NCI-H748 treated with DMSO at 0.1 percent for 48 hours (cell line): ENCODE results near the gene NBAS.

ENCODE experiments used
- DNase-seq: peaks from one replicate; lab custom pipeline; 2025; lab: John Stamatoyannopoulos, UW

NBAS gene

DNA sequence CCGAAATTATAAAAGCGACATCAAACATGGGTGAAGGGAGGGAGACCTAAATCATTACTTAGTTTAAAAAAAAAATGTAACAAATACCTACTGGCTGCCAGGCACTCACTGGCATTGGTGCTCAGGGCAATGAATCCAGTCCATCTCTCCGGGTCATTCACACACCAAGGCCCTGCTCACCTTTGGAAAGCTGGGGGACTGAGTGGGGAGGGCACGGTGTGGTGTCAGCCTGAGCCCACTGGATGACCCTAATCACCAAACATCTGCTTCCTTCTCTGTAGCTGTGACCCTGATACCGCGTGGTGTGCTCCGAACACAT is 30.2 kb upstream of the NBAS start:
- no peak for DNase-seq

GRCh38 chr2:15588329-15588919 is 27.3 kb upstream of the NBAS start:
- peak; percentile 15 for DNase-seq

- DNase-seq, result no peak
Measured at GRCh38 chr2:15584767-15585469, 23.8 kb upstream of the NBAS start.

DNA sequence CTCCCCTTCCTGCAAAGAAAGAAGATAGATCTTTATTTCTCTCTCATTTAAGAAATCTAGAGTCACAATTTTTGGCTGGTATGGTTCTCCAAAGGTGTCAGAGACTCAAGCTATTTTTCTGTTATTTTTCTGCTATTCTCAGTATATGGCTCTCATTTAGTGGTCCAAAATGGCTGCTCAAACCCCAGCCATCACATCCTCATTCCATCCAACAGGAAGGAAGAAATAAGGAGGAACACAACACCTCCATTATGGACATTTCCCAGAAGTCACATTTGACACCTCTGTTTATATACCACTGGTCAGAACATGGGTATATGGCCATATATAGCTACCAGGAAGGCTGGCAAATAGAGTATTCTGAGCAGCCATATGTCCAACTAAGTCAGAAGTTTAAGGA is 23.2 kb upstream of the NBAS start:
- no peak for DNase-seq

GRCh38 chr2:15583826-15584225 is 22.7 kb upstream of the NBAS start:
- DNase-seq, result no peak

GRCh38 chr2:15582710-15583357 is 21.7 kb upstream of the NBAS start:
- no peak for DNase-seq

DNA sequence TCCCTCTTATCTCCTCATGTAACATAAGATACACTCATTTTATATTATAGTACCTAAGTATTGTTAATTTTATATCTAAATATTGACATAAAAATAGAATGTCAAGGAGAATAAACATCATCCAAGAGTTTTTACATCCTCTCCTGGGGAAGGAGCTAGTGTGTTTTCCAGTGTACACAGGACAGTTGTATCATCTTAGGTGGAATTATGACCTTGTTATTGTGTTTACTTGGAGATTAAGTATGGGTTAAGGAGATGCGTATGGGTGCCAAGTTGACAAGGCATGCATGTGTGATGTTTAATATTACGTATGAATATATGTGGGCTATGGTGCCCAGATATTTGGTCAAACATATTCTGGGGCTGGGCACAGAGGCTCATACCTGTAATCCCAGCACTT is 19.3 kb upstream of the NBAS start:
- no peak for DNase-seq

GRCh38 chr2:15579641-15580040 is 18.5 kb upstream of the NBAS start:
- DNase-seq, result no peak

- DNase-seq, result peak; percentile 76
Measured at GRCh38 chr2:15577071-15577735, 16.1 kb upstream of the NBAS start.

DNA sequence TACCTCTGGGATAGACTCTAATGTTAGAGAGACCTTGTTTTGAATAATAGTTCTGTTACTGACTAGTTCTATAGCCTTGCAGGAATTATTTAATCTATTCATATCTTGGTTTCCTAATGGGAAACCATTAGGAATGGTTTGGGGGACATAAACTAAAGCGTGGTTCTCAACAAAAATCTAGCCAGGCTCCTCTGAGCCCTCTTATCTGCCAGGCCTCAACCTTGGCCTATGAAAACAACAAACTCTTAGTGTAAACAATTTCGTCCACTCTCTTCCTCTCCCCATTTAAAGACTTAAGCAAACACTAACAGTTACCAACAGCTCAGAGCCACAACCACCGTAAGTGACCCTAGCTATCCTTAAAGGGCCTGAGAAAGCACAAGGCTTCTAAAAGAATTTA is 10.6 kb upstream of the NBAS start:
- no peak for DNase-seq

- DNase-seq, result no peak
Measured at GRCh38 chr2:15570104-15570503, 9.0 kb upstream of the NBAS start.

DNA sequence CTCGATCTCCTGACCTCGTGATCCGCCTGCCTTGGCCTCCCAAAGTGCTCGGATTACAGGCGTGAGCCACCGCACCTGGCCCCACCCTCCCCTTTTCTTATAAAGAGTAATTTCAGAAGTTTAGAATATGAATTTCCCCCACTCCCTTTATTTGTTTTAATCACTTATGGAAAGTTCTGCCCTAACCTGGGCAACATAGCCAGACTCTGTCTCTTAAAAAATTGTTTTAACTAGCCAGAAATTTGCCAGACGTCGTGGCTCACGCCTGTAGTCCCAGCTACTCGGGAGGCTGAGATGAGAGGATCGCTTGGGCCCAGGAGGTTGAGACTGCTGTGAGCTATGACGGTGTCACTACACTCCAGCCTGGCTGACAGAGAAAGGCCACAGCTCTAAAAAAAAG is 7.7 kb upstream of the NBAS start:
- DNase-seq, result no peak

DNA sequence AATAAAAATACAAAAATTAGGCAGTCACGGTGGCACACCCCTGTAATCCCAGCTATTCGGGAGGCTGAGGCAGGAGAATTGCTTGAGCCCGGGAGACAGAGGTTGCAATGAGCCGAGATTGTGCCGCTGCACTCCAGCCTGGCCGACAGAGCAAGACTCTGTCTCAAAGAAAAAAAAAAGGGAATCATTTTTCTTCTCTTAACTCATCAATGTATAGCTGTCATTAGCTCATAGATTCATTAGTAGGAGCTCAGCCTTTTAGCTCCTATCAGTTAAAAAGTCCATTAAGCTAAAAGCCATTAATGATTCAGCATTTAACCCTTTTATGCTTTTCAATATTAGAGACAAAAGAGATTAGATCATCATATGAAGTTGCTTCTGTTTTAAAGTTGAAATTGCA is 5.8 kb upstream of the NBAS start:
- no peak for DNase-seq

DNA sequence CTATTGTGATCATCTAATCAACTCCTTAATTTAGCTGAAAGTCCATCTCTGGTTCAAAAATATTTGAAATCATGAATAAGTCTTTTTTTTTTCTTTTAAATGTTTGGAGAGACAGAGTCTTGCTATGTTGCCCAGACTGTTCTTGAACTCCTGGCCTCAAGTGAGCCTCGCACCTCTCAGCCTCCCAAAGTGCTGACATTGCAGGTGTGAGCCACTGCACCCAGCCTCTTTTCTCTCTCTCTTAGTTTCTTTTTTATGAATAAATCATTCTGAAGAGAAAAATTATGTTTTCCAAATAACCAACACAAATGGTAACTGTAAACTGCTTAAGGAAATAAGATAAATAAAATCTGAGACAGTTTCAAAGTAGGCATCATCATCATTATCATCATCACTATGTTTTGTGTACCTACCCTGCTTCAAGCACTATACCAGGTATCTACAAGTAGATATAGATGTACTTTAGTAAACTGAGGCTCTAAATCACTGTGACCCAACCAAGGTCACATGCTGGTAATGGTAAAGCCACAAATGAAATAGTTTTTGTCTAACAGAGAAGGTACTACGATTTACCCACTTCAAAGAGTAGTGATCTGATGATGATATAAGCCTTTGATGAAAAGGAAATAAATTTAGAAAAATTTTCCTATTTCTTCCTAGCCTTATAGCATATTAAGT is 5.0 kb upstream of the NBAS start:
- DNase-seq, result no peak

GRCh38 chr2:15565392-15565791 is 4.3 kb upstream of the NBAS start:
- DNase-seq, result no peak

DNA sequence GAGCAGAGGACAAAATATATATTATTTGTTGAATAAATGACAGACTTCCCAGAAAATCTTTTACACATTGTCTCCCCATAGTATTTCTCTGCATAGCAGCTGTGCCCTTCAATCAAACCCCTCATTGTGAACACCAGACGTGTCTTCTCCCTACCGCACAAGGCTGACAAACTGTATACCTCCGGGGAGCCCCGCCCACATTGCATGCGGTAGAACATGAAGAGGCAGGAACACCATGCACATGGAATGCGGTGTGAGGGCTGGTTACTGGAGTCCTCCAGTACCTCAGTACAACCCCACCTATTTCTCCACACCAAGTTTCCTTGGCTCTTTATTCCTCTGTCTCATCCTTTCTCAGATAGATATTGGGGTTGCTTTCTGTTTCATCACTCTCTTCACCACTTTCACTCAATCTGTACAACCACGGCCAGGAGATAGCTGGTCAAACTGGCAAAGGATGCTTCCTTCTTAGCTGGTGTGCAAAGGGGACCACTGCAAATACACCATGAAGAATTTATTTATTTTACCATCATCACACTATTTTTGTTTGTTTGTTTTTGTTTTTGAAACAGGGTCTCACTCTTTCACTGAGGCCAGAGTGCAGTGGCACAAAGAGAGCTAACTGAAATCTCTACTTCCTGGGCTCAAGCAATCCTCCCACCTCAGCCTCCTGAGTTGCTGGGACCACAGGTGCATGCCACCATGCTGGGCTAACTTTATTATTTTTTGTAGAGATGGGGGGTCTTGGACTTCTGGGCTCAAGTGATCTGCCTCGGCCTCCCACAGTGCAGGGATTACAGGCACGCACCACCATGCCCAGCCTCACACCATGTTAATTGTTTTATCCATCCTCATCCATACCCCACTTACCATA is 2.3 kb upstream of the NBAS start:
- DNase-seq, result no peak

DNA sequence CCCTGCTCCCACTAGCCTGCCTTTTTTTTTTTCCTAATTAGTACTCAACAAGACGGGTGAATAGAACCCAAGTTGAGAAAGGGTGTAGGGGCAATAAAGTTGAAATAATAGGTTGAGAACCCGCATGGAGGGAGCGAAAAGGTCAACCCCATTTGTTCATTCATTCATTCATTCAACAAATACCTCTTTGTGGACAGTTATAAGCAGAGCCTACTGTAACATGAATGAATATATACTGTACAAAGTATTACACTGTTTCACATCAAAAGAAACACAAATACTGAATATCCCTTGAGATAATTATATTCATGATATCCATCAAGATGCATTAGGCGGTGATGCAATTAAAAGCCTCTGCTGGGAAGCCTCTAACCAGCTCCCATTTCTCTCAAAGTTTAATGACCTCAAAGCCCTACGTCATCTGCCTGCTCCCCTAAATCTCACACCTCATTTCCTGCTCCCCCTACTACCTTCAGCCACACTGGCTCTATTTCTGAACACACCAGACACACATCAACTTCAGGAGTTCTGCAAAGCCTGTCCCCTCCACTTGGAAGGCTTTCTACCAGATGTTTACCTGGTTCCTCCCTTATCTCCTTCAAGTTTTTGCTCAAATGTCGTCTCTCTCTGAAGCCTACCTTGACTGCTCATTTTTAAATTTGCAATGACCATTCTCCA is 1.4 kb upstream of the NBAS start:
- no peak for DNase-seq

GRCh38 chr2:15561574-15562344 is 625 bp upstream of the NBAS start:
- DNase-seq, result peak; percentile 55

- peak; percentile 36 for DNase-seq
Measured at GRCh38 chr2:15560140-15560987, 770 bp downstream of the NBAS start.
